ENCODE measurements around the gene TMUB1. TPM values are rescaled to one million over a fixed set of nuclear protein-coding genes. Genes with fewer than 3 reads are reported as not detected.

Gene TMUB1
- total and polyA plus RNA-seq, 11 donors, result 21.8 to 82.6 (median 37.9) TPM

DNA sequence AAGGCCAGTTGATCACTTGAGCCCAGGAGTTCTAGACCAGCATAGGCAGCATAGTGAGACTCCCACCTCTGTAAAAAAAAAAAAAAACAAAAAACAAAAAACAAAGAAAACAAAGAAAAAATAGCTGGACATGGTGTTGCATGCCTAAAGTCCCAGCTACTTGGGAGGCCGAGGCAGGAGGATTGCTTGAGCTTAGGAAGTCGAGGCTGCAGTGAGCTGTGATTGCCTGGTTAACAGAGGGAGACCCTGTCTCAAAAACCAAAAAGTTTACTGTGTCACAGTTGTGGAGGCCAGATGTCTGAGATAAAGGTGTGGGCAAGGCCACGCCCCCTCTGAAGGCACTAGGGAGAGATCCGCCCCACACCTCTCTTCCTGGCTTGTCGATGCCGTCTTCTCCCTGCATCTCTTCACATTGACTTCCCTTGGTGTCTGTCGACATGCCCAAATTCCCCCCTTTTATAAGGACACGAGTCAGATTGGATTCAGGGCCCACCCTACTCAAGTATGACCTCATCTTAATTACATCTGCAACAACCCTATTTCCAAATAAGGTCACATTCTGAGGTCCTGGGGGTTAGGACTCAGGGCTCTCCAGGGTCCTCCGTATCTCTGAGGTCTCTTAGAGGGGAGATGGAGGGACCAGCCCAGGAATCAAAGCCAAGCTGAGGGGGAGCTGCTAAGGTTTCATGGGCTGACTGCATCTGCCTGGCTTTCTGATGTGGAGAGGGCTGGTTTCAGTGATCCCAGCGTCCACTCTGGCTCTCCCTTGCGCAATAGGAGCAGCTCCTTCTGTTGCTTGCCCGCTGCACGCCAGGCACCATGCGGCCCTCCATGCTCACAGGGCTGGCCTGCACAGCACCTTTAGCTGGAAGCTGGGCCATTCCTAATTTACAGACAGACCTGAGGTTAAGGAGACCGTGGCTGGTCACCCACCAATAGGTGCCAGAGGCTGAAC, 26.1 kb upstream of the TMUB1 start:
- 67 to 78% (median 75%) methylated on average over 10 to 15 of the region's 15 CpGs for WGBS, 4 donors
- no peak overlapping the region for H3K4me3 ChIP-seq
- H3K4me1 ChIP-seq, result peaks cover 0 to 33% (median 21%) of the 10 kb centered on the region in 12 donors
- peaks cover 0 to 4% (median 0%) of the 10 kb centered on the region in 9 donors for H3K27me3 ChIP-seq
- intact Hi-C loops (cut with DNase I), result loop anchor here in 9 of 10 donors (1.0 to 10.0 kb wide), 11 partner anchors 19 to 215 kb away; partner anchors contain the start of genes ABCB8 (in 2 of the 9) and ATG9B (in 1 of the 9)
- H3K27ac ChIP-seq, result peak overlapping the region in 3 of 12 donors; percentile 8 to 42 (median 28)
- TF ChIP-seq CTCF (IDR thresholded peaks at IDR 0.05) (no peak), POLR2A (IDR thresholded peaks at IDR 0.05) (no peak)
- peak in 3 of 4 donors; percentile 19 to 57 (median 41) for ATAC-seq
- DNase-seq, result peak in 1 of 5 donors; percentile 61
- no peaks in the 10 kb centered on the region for H3K9me3 ChIP-seq
- peaks cover 0 to 8% (median 0%) of the 10 kb centered on the region in 9 donors for H3K36me3 ChIP-seq

- Histone ChIP-seq H3K36me3 (peaks cover 0 to 8% (median 0%) of the 10 kb centered on the region in 9 donors), H3K27me3 (no peaks in the 10 kb centered on the region), H3K27ac (no peak overlapping the region), H3K9me3 (no peaks in the 10 kb centered on the region), H3K4me1 (peaks cover 0 to 27% (median 16%) of the 10 kb centered on the region in 12 donors), H3K4me3 (no peak overlapping the region)
- ATAC-seq (no peak), DNase-seq (no peak)
- WGBS, 4 donors, result 75 to 93% (median 80%) methylated on average over 7 to 10 of the region's 10 CpGs
- intact Hi-C loops (cut with DNase I), result loop anchor here in 1 of 10 donors (2.0 kb wide), 1 partner anchor 75 kb away; no protein-coding TSS in a partner anchor
- TF ChIP-seq POLR2A (IDR thresholded peaks at IDR 0.05), result no peak
- TF ChIP-seq CTCF (IDR thresholded peaks at IDR 0.05), result no peak
Observed at GRCh38 chr7:151107882-151108281, 24.6 kb upstream of the TMUB1 start.

GRCh38 chr7:151104411-151105235, 21.3 kb upstream of the TMUB1 start:
- intact Hi-C loops (cut with DNase I), result no loop called here
- DNase-seq, result no peak
- H3K4me3 ChIP-seq, result no peak overlapping the region
- H3K27ac ChIP-seq, result no peak overlapping the region
- TF ChIP-seq POLR2A (IDR thresholded peaks at IDR 0.05), result no peak
- no peak for TF ChIP-seq CTCF (IDR thresholded peaks at IDR 0.05)
- ATAC-seq, result no peak
- H3K27me3 ChIP-seq, result no peaks in the 10 kb centered on the region
- peaks cover 0 to 27% (median 12%) of the 10 kb centered on the region in 12 donors for H3K4me1 ChIP-seq
- no peaks in the 10 kb centered on the region for H3K9me3 ChIP-seq
- WGBS, 4 donors, result 78 to 82% (median 81%) methylated on average over 23 of the region's 23 CpGs
- H3K36me3 ChIP-seq, result peaks cover 0 to 8% (median 0%) of the 10 kb centered on the region in 9 donors

Data from heart left ventricle (tissue), 16 donors.